Measurements from ENCODE around the gene MED26.

Gene MED26

GRCh38 chr19:16524991-16525734 lies 102.8 kb downstream of the MED26 start:
- no peaks in the 10 kb centered on the region for H3K4me1 ChIP-seq (ENCODE audit: control insufficient read depth, insufficient read depth, low read length, unreplicated experiment)
- H3K79me2 ChIP-seq (ENCODE audit: control insufficient read depth, insufficient read depth, low read length, unreplicated experiment): no peaks in the 10 kb centered on the region
- no peak overlapping the region for H2AFZ ChIP-seq (ENCODE audit: low read length, unreplicated experiment)
- H3K36me3 ChIP-seq (ENCODE audit: insufficient read depth, low read length): 0 out of 2 replicates have a peak, but pooled peaks cover 3% of the 10 kb centered on the region
- H3K4me3 ChIP-seq (ENCODE audit: low read depth, low read length): no peak overlapping the region
- no peak overlapping the region for H3K27ac ChIP-seq (ENCODE audit: low read depth, low read length)
- H3K27me3 ChIP-seq (ENCODE audit: insufficient read depth, low read length): no peaks in the 10 kb centered on the region
